OCI-LY1 (cell line): Measurements from ENCODE around the gene CNTNAP2.

Experiments used
- H2AFZ ChIP-seq: fragments of 200-600 bp; sonication (generic), shearing (Covaris generic); 2 replicates; pipeline ENCODE4 v1.6.0; 2014; ENCODE audit warnings: antibody characterized with exemption, mild to moderate bottlenecking, low read length
- H3F3A ChIP-seq: fragments of 200-600 bp; sonication (generic), shearing (Covaris generic); 2 replicates; pipeline ENCODE4 v1.6.0; 2014; ENCODE audit warnings: mild to moderate bottlenecking, antibody characterized with exemption, low read length, moderate library complexity; ENCODE audit not compliant: insufficient read depth
- H3K27ac ChIP-seq: fragments of 200-600 bp; sonication (generic); 2 replicates; pipeline ENCODE4 v1.5.1; 2014; ENCODE audit warnings: low read length, mixed run types, mild to moderate bottlenecking, low read depth; ENCODE audit not compliant: poor library complexity, severe bottlenecking
- H3K27me3 ChIP-seq: fragments of 200-600 bp; sonication (generic); 2 replicates; pipeline ENCODE4 v1.6.0; 2014; ENCODE audit warnings: antibody characterized with exemption, mild to moderate bottlenecking, low read length, moderate library complexity; ENCODE audit not compliant: insufficient read depth
- H3K36me3 ChIP-seq: fragments of 200-600 bp; sonication (generic); 2 replicates; pipeline ENCODE4 v1.6.1; 2014; ENCODE audit warnings: mild to moderate bottlenecking, antibody characterized with exemption, low read length, moderate library complexity, mixed read lengths; ENCODE audit not compliant: insufficient read depth
- H3K4me1 ChIP-seq: fragments of 200-600 bp; sonication (generic); 2 replicates; pipeline ENCODE4 v1.5.1; 2014; ENCODE audit warnings: mild to moderate bottlenecking, low read length, moderate library complexity; ENCODE audit not compliant: insufficient read depth, severe bottlenecking
- H3K4me2 ChIP-seq: fragments of 200-600 bp; sonication (generic), shearing (Covaris generic); 2 replicates; pipeline ENCODE4 v1.6.1; 2014; ENCODE audit warnings: low read length
- H3K4me3 ChIP-seq: fragments of 200-600 bp; sonication (generic); 2 replicates; pipeline ENCODE4 v1.5.1; 2014; ENCODE audit warnings: low read length, low read depth, mild to moderate bottlenecking, mixed read lengths; ENCODE audit not compliant: poor library complexity, severe bottlenecking
- H3K79me2 ChIP-seq: fragments of 200-600 bp; shearing (Covaris generic); 2 replicates; pipeline ENCODE4 v1.6.1; 2016; ENCODE audit warnings: mixed run types, low read length, mixed read lengths; ENCODE audit not compliant: insufficient read depth
- H3K9ac ChIP-seq: fragments of 200-600 bp; sonication (generic), shearing (Covaris generic); 2 replicates; pipeline ENCODE4 v1.6.1; 2014; ENCODE audit warnings: mild to moderate bottlenecking, low read length, mixed read lengths
- H3K9me2 ChIP-seq: fragments of 200-600 bp; sonication (generic), shearing (Covaris generic); 2 replicates; pipeline ENCODE4 v1.6.1; 2014; ENCODE audit warnings: low read depth, mild to moderate bottlenecking, low read length, mixed read lengths
- H3K9me3 ChIP-seq: fragments of 200-600 bp; shearing (Covaris generic); 2 replicates; pipeline ENCODE4 v1.6.1; 2014; ENCODE audit warnings: low read length, mixed read lengths
- H4K20me1 ChIP-seq: fragments of 200-600 bp; sonication (generic), shearing (Covaris generic); 2 replicates; pipeline ENCODE4 v1.6.0; 2016; ENCODE audit warnings: mild to moderate bottlenecking, low read length; ENCODE audit not compliant: insufficient read depth
- EZH2 ChIP-seq: fragments of 200-600 bp; sonication (generic), shearing (Covaris generic); IDR thresholded peaks from 2 replicates; pipeline ENCODE4 v1.8.0; 2017; ENCODE audit warnings: borderline replicate concordance, mixed run types, mild to moderate bottlenecking, antibody characterized with exemption, low read length, moderate library complexity, mixed read lengths
- TF ChIP-seq, protein P1 (sequence below): fragments of 200-600 bp; sonication (generic), shearing (Covaris generic); IDR thresholded peaks from 2 replicates; pipeline ENCODE4 v1.5.1; 2017; ENCODE audit warnings: mild to moderate bottlenecking, antibody characterized with exemption, low read length, moderate library complexity, mixed read lengths

CNTNAP2 gene

DNA sequence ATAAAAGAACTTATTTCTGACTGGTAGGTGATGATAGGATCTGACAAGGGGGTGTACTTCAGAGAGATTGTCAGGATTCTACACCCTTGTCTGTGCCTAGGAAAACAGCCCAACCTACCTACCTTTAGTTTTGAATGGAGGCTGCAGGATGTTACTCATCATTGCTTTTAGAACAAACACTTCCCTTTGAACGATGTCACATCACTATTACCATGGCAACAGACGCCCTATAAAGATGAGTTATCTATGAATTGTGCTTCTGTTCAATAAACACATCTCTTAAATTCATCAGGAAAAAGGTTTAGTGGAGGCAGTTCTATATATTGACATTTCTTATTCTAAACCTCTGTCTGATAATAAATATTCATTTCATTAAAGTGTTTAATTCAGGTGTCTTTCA is 362.4 kb downstream of the CNTNAP2 start:
- H3K27ac ChIP-seq, result no peak overlapping the region
- no peak overlapping the region for H3K4me2 ChIP-seq
- peaks cover 5% of the 10 kb centered on the region; the same call in 1 of the 2 replicates for H3K9me3 ChIP-seq
- no peak overlapping the region for H3K9ac ChIP-seq
- no peak overlapping the region for H3K4me3 ChIP-seq
- no peaks in the 10 kb centered on the region for H3F3A ChIP-seq
- TF ChIP-seq, protein P1, sequence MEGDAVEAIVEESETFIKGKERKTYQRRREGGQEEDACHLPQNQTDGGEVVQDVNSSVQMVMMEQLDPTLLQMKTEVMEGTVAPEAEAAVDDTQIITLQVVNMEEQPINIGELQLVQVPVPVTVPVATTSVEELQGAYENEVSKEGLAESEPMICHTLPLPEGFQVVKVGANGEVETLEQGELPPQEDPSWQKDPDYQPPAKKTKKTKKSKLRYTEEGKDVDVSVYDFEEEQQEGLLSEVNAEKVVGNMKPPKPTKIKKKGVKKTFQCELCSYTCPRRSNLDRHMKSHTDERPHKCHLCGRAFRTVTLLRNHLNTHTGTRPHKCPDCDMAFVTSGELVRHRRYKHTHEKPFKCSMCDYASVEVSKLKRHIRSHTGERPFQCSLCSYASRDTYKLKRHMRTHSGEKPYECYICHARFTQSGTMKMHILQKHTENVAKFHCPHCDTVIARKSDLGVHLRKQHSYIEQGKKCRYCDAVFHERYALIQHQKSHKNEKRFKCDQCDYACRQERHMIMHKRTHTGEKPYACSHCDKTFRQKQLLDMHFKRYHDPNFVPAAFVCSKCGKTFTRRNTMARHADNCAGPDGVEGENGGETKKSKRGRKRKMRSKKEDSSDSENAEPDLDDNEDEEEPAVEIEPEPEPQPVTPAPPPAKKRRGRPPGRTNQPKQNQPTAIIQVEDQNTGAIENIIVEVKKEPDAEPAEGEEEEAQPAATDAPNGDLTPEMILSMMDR, result no peak
- no peak for TF ChIP-seq EZH2
- H3K36me3 ChIP-seq, result no peaks in the 10 kb centered on the region
- H3K9me2 ChIP-seq, result no peaks in the 10 kb centered on the region
- no peaks in the 10 kb centered on the region for H4K20me1 ChIP-seq
- no peaks in the 10 kb centered on the region for H3K27me3 ChIP-seq
- no peak overlapping the region for H2AFZ ChIP-seq
- H3K79me2 ChIP-seq, result no peaks in the 10 kb centered on the region
- H3K4me1 ChIP-seq, result peaks cover 28% of the 10 kb centered on the region

DNA sequence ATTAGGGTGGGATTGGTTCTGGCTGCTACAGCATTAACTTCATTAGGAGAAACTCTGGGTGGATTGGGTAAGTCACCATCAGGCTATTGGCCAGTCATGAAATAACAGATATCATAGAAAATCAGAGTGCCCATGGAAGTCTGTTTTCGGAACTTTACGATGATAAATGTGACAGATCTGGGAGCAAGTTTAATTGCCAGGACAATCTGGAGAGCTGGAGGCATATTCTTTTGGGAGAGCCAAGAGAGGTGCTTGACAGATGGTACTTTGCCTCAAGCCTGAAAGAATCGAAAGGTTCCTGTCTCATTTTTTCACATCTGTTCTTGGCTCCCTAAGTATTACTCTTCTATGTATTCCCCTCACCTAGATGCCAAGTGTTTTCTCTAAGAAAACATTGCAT is 369.9 kb downstream of the CNTNAP2 start:
- H3K27me3 ChIP-seq, result no peaks in the 10 kb centered on the region
- TF ChIP-seq, protein P1, result no peak
- no peak for TF ChIP-seq EZH2
- H3K4me1 ChIP-seq, result peaks cover 5% of the 10 kb centered on the region
- no peak overlapping the region for H3K4me3 ChIP-seq
- H3K9me2 ChIP-seq, result no peaks in the 10 kb centered on the region
- H3K9ac ChIP-seq, result no peak overlapping the region
- no peak overlapping the region for H3K27ac ChIP-seq
- H3K4me2 ChIP-seq, result no peak overlapping the region
- H3K79me2 ChIP-seq, result no peaks in the 10 kb centered on the region
- peaks cover 31% of the 10 kb centered on the region for H3K9me3 ChIP-seq
- H4K20me1 ChIP-seq, result no peaks in the 10 kb centered on the region
- H3F3A ChIP-seq, result no peaks in the 10 kb centered on the region
- H2AFZ ChIP-seq, result peak overlapping the region; percentile 1
- H3K36me3 ChIP-seq, result peaks cover 6% of the 10 kb centered on the region; the same call in 1 of the 2 replicates

DNA sequence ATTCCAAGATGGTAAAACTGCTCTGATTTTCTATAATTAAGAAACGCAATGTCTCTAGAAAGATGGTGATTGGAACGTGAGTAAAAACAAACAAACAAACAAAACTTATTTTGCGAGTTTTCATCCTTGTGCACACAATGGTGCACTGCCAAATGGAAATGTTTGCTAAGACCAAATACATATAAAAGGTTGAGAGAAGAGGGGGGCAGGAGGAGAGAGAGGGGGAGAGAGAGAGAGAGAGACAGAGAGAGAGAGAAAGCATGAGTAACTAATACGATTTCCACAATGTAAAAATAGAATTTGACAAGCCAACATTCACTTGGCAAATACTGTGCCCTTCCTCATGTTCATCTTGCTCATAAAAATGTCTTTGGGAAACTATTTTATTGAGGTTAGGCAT is 375.4 kb downstream of the CNTNAP2 start:
- no peaks in the 10 kb centered on the region for H3K9me2 ChIP-seq
- peaks cover 10% of the 10 kb centered on the region; the same call in 1 of the 2 replicates for H3K36me3 ChIP-seq
- H3K4me1 ChIP-seq, result no peaks in the 10 kb centered on the region
- no peaks in the 10 kb centered on the region for H3F3A ChIP-seq
- H3K79me2 ChIP-seq, result no peaks in the 10 kb centered on the region
- H3K9me3 ChIP-seq, result peaks cover 30% of the 10 kb centered on the region
- H2AFZ ChIP-seq, result no peak overlapping the region
- no peak overlapping the region for H3K4me2 ChIP-seq
- H4K20me1 ChIP-seq, result no peaks in the 10 kb centered on the region
- TF ChIP-seq, protein P1, result no peak
- TF ChIP-seq EZH2, result no peak
- H3K9ac ChIP-seq, result no peak overlapping the region
- no peaks in the 10 kb centered on the region for H3K27me3 ChIP-seq
- no peak overlapping the region for H3K27ac ChIP-seq
- H3K4me3 ChIP-seq, result no peak overlapping the region
